GM18505 (cell line): ENCODE results near the gene NMNAT3.

Experiments used
- ATAC-seq: cut with Tn5 transposase; IDR thresholded peaks from one replicate; pipeline ENCODE4 v1.9.1; 2021; ENCODE audit not compliant: unreplicated experiment
- POLR2A ChIP-seq: IDR thresholded peaks from 4 replicates; pipeline ENCODE4 v1.6.1; 2011; ENCODE audit warnings: borderline replicate concordance; ENCODE audit not compliant: insufficient read depth, insufficient read length; ENCODE audit errors: extremely low read depth

The NMNAT3 gene

GRCh38 chr3:139670196-139670595 lies 7.6 kb downstream of the NMNAT3 start:
- TF ChIP-seq POLR2A = no peak
- ATAC-seq = no peak

- no peak for TF ChIP-seq POLR2A
- no peak for ATAC-seq
Measured at GRCh38 chr3:139668332-139668731, 9.4 kb downstream of the NMNAT3 start.

GRCh38 chr3:139664958-139665357 lies 12.8 kb downstream of the NMNAT3 start:
- no peak for TF ChIP-seq POLR2A
- ATAC-seq = no peak

GRCh38 chr3:139660269-139660668 lies 17.5 kb downstream of the NMNAT3 start:
- TF ChIP-seq POLR2A = no peak
- no peak for ATAC-seq

GRCh38 chr3:139659511-139659910 lies 18.3 kb downstream of the NMNAT3 start:
- TF ChIP-seq POLR2A = no peak
- ATAC-seq = no peak

- TF ChIP-seq POLR2A = no peak
- ATAC-seq = no peak
Measured at GRCh38 chr3:139657936-139658335, 19.8 kb downstream of the NMNAT3 start.

- ATAC-seq = no peak
- no peak for TF ChIP-seq POLR2A
Measured at GRCh38 chr3:139657434-139657833, 20.3 kb downstream of the NMNAT3 start.

- TF ChIP-seq POLR2A = no peak
- ATAC-seq = no peak
Measured at GRCh38 chr3:139655909-139656595, 21.7 kb downstream of the NMNAT3 start.

- ATAC-seq = no peak
Measured at GRCh38 chr3:139654637-139655365, 23.0 kb downstream of the NMNAT3 start.

GRCh38 chr3:139653582-139653981 lies 24.2 kb downstream of the NMNAT3 start:
- ATAC-seq = no peak
- TF ChIP-seq POLR2A = no peak

More at GRCh38 chr3:139654637-139655365, 23.0 kb downstream of the NMNAT3 start:
- TF ChIP-seq POLR2A = no peak

- TF ChIP-seq POLR2A = no peak
- ATAC-seq = no peak
Measured at GRCh38 chr3:139652561-139652960, 25.2 kb downstream of the NMNAT3 start.

- no peak for TF ChIP-seq POLR2A
- no peak for ATAC-seq
Measured at GRCh38 chr3:139647866-139648435, 29.8 kb downstream of the NMNAT3 start.

- ATAC-seq = no peak
- TF ChIP-seq POLR2A = no peak
Measured at GRCh38 chr3:139646512-139646911, 31.3 kb downstream of the NMNAT3 start.

- no peak for ATAC-seq
Measured at GRCh38 chr3:139642996-139643395, 34.8 kb downstream of the NMNAT3 start.

More at GRCh38 chr3:139642996-139643395, 34.8 kb downstream of the NMNAT3 start:
- no peak for TF ChIP-seq POLR2A
